ENCODE data around the gene ARFRP1. TPM values are rescaled to one million over a fixed set of nuclear protein-coding genes. Genes with fewer than 3 reads are reported as not detected.

ARFRP1 gene
- total and polyA plus RNA-seq, 5 donors, result 38.7 to 49.7 (median 42.1) TPM

Other genes starting within 250 kb of the ARFRP1 start
- gene KCNQ2, start 235.3 kb downstream of the ARFRP1 start, total RNA-seq, result 1 to 10 TPM in 2 of 4 donors, not detected in 2; 1.1 to 2.3 TPM
- under 0.01 TPM for gene KCNQ2, start 235.3 kb downstream of the ARFRP1 start, polyA plus RNA-seq
- 1,000 to 10,000 TPM in 1 of 4 donors, 100 to 1,000 TPM in 3; 701 to 1,033 (median 894) TPM for gene EEF1A2, start 208.9 kb downstream of the ARFRP1 start, total RNA-seq
- gene EEF1A2, start 208.9 kb downstream of the ARFRP1 start, polyA plus RNA-seq, result 952 TPM
- 100 to 1,000 TPM; 143 to 244 (median 223) TPM for gene PPDPF, start 187.2 kb downstream of the ARFRP1 start, total RNA-seq
- gene PPDPF, start 187.2 kb downstream of the ARFRP1 start, polyA plus RNA-seq, result 276 TPM
- under 1 TPM in 2 of 4 donors, not detected in 2; 0.09 to 0.15 TPM for gene PTK6, start 170.6 kb downstream of the ARFRP1 start, total RNA-seq
- gene PTK6, start 170.6 kb downstream of the ARFRP1 start, polyA plus RNA-seq, result 0.14 TPM
- not detected for gene SRMS, start 160.2 kb downstream of the ARFRP1 start, total RNA-seq
- gene SRMS, start 160.2 kb downstream of the ARFRP1 start, polyA plus RNA-seq, result not detected
- under 1 TPM in 3 of 4 donors, not detected in 1; 0.09 to 0.20 (median 0.17) TPM for gene FNDC11, start 153.8 kb downstream of the ARFRP1 start, total RNA-seq
- 0.14 TPM for gene FNDC11, start 153.8 kb downstream of the ARFRP1 start, polyA plus RNA-seq
- 10 to 100 TPM; 15.6 to 29.5 (median 16.2) TPM for gene HELZ2, start 133.7 kb downstream of the ARFRP1 start, total RNA-seq
- gene HELZ2, start 133.7 kb downstream of the ARFRP1 start, polyA plus RNA-seq, result 8.7 TPM
- 1 to 10 TPM; 7.0 to 7.7 (median 7.3) TPM for gene GMEB2, start 80.9 kb downstream of the ARFRP1 start, total RNA-seq
- 6.5 TPM for gene GMEB2, start 80.9 kb downstream of the ARFRP1 start, polyA plus RNA-seq
- gene STMN3, start 54.6 kb downstream of the ARFRP1 start, total RNA-seq, result 1 to 10 TPM; 4.0 to 9.3 (median 5.8) TPM
- 7.1 TPM for gene STMN3, start 54.6 kb downstream of the ARFRP1 start, polyA plus RNA-seq
- 10 to 100 TPM; 12.3 to 14.8 (median 13.3) TPM for gene RTEL1, start 49.7 kb downstream of the ARFRP1 start, total RNA-seq
- 7.7 TPM for gene RTEL1, start 49.7 kb downstream of the ARFRP1 start, polyA plus RNA-seq
- gene TNFRSF6B, start 11.3 kb downstream of the ARFRP1 start, total RNA-seq, result 1 to 10 TPM in 2 of 4 donors, under 1 TPM in 1, not detected in 1; 0.23 to 1.4 (median 1.1) TPM
- 2.7 TPM for gene TNFRSF6B, start 11.3 kb downstream of the ARFRP1 start, polyA plus RNA-seq
- gene ZGPAT, start 63 bp upstream of the ARFRP1 start, total RNA-seq, result 10 to 100 TPM; 14.5 to 19.6 (median 16.8) TPM
- gene ZGPAT, start 63 bp upstream of the ARFRP1 start, polyA plus RNA-seq, result 29.5 TPM
- gene LIME1, start 28.7 kb upstream of the ARFRP1 start, total RNA-seq, result 1 to 10 TPM; 2.1 to 2.9 (median 2.7) TPM
- 2.7 TPM for gene LIME1, start 28.7 kb upstream of the ARFRP1 start, polyA plus RNA-seq
- 10 to 100 TPM; 42.7 to 69.1 (median 50.1) TPM for gene SLC2A4RG, start 31.8 kb upstream of the ARFRP1 start, total RNA-seq
- 39.2 TPM for gene SLC2A4RG, start 31.8 kb upstream of the ARFRP1 start, polyA plus RNA-seq
- 10 to 100 TPM; 14.4 to 18.1 (median 16.3) TPM for gene ZBTB46, start 123.3 kb upstream of the ARFRP1 start, total RNA-seq
- gene ZBTB46, start 123.3 kb upstream of the ARFRP1 start, polyA plus RNA-seq, result 6.7 TPM
- not detected for gene ABHD16B, start 153.5 kb upstream of the ARFRP1 start, total RNA-seq
- gene ABHD16B, start 153.5 kb upstream of the ARFRP1 start, polyA plus RNA-seq, result 0.54 TPM
- 10 to 100 TPM; 62.1 to 73.5 (median 63.6) TPM for gene TPD52L2, start 157.3 kb upstream of the ARFRP1 start, total RNA-seq
- gene TPD52L2, start 157.3 kb upstream of the ARFRP1 start, polyA plus RNA-seq, result 52.3 TPM
- 10 to 100 TPM; 43.1 to 51.0 (median 49.9) TPM for gene DNAJC5, start 187.2 kb upstream of the ARFRP1 start, total RNA-seq
- gene DNAJC5, start 187.2 kb upstream of the ARFRP1 start, polyA plus RNA-seq, result 32.2 TPM
- gene UCKL1, start 248.4 kb upstream of the ARFRP1 start, total RNA-seq, result 10 to 100 TPM; 35.5 to 47.0 (median 44.0) TPM
- 36.5 TPM for gene UCKL1, start 248.4 kb upstream of the ARFRP1 start, polyA plus RNA-seq

Measured in right cardiac atrium (tissue), 5 donors.